ENCODE data around the gene STRBP.

- TF ChIP-seq CTCF (conservative IDR thresholded peaks at IDR 0.05), result no peak
- TF ChIP-seq EZH2 (IDR thresholded peaks at IDR 0.05; ENCODE audit: low read depth), result no peak
These were observed 48.3 kb downstream of the STRBP start for GRCh38 chr9:123220127-123220526.

Data from PC-9 (cell line).